ENCODE measurements around the gene ATXN1L.

DNA sequence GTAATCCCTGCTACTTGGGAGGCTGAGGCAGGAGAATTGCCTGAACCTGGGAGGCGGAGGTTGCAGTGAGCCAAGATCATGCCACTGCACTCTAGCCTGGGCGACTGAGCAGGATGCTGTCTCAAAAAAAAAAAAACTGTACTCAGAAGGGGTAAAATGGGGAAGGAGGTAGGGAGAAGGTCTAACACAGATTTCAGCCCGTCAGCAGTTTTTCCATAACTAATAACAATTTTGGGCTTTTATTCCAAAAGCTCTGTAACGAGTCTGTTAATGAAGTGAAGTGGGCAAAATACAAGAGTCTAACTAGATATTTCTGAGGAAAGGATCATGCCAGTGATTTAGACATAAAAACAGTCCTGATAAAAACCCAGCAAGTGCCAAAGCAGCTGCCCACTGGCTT lies 27.4 kb downstream of the ATXN1L start:
- TF ChIP-seq, protein P1, sequence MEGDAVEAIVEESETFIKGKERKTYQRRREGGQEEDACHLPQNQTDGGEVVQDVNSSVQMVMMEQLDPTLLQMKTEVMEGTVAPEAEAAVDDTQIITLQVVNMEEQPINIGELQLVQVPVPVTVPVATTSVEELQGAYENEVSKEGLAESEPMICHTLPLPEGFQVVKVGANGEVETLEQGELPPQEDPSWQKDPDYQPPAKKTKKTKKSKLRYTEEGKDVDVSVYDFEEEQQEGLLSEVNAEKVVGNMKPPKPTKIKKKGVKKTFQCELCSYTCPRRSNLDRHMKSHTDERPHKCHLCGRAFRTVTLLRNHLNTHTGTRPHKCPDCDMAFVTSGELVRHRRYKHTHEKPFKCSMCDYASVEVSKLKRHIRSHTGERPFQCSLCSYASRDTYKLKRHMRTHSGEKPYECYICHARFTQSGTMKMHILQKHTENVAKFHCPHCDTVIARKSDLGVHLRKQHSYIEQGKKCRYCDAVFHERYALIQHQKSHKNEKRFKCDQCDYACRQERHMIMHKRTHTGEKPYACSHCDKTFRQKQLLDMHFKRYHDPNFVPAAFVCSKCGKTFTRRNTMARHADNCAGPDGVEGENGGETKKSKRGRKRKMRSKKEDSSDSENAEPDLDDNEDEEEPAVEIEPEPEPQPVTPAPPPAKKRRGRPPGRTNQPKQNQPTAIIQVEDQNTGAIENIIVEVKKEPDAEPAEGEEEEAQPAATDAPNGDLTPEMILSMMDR (conservative IDR thresholded peaks at IDR 0.05), result no peak
- TF ChIP-seq EZH2 (IDR thresholded peaks at IDR 0.05; ENCODE audit: low read depth), result no peak
